ENCODE measurements around the gene APAF1.

APAF1 gene

DNA sequence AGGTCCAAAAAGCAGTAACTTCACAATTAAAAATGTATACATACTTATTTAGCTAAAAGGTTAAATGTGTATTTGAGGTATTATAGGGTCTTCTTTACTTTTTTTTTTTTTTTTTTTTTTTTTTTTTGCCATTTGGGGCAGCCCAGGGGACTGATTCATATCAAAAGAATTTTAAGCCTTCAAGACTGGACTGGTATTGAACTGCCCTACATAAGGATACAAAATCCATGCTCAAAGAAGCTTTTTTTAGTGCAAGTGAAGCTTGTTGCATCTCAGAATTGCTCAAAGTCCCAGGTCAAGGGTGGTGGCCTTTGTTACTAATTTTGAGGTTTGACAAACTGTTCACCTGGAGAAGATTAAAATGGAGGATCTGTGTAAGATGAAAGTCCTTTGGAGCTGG lies 124.0 kb downstream of the APAF1 start:
- DNase-seq = no peak

DNA sequence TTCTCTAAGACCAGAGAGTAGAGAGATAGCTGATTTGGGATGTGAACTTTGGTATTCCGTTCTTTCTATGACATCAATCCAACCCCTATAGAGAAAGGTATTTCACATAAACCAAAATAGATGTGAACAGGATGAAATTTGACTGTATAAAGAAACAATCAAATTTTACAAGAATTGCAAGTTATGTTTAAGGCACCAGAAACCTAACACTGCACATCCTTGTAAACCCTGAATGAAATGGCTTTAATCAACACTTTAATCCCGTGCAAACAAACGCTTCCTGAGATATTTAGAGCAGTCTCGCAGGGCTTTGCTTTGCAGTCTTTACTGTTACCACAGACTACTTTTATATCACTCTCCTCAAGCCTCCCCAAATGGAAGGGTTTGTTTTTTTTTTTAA lies 125.1 kb downstream of the APAF1 start:
- DNase-seq = no peak

DNA sequence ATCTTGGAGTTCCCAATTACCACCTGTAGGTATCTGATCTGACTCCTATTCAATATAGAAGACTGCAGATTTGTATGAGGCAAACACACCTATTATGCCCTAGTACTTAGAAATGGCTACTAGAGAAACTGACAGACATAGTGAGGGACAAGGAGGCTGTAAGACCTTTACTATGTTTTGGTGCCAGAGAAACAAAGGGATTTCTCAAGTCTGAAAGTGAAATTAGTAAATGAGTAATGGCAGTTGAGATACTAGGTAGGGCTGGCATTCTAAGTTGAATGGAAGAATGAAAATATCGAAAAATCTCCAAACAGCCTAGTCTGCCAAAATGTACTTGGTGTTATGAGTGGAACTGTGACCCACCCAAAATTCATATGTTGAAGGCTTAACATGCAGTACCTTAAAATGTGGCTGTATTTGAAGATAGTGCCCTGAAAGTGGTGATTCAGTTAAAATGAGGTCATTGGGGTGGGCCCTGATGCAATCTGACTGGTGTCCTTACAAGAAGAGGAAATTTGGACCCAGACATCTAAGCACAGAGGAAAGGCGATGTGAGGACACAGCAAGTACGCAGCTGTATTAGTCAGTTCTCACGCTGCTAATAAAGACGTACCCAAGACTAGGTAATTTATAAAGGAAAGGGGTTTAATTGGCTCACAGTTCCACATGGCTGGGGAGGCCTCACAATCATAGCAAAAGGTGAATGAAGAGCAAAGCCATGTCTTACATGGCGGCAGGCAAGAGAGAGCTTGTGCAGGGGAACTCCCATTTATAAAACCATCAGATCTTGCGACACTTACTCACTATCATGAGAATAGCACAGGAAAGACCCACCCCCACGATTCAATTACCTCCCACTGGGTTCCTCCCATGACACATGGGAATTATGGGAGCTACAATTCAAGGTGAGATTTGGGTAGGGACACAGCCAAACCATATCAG lies 127.0 kb downstream of the APAF1 start:
- DNase-seq = no peak

DNA sequence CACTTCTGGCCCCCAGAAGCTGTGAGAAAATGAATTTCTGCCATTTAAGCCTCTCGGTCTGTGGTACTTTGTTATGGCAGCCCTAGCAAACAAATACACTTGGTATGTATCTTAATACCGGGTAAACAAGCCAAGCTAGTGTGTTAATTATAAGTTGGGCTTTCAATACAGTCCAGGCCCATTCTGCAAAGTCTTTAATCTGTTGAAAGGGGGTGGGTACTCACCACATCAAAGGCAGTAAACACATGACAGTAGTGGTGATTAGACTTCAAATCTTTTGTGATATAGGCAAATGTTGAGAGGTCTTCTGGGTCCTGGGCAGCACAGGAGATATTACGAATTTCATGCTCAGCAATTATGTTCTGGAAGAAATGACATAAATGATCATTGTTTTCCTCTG lies 127.7 kb downstream of the APAF1 start:
- no peak for DNase-seq

DNA sequence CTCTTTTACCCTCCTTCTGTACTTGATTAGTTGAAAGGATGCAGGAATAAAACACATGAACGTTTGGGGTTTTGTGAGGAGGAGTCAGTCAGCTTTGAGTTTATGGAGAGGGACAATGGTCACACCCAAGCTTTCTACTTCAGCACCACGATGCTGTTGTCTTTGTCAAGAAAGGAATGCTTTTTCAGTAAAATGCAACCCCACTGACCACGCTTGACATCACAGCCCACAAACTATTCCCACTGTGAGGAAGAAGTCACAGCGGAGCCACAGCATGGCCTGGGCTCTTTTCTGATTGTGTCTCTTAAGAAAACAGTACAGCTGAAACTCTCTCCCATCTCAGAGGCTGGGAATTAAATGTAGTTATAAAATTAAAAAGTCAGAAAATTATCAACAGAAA lies 135.2 kb downstream of the APAF1 start:
- no peak for DNase-seq

DNA sequence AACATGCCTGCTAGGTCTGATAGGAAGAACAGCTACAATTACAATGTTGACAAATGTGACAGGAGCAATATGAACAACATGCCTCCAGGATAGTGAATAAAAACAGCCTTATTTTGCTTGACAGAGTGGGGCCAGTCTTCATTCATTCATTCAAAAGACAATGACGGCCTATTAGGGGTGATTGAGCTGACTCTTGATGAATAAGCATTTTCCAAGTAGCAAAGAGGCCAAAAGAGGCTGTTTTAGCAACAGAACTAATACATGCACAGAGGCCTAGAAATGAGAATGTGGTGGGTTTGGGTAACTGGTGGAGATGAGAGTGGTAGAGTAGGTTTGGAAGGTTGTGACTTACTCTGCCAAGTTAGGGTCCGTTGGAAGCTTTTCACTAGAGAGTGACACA lies 138.3 kb downstream of the APAF1 start:
- no peak for DNase-seq

All from HCEC 1CT (cell line).